ENCODE measurements around the gene GDPD5.

The GDPD5 gene

GRCh38 chr11:75508051-75508561 is 17.6 kb downstream of the GDPD5 start:
- H3F3A ChIP-seq (ENCODE audit: insufficient read depth, low read length), result no peaks in the 10 kb centered on the region
- TF ChIP-seq EZH2 (IDR thresholded peaks at IDR 0.05; ENCODE audit: borderline replicate concordance, low read length) (no peak), CTCF (IDR thresholded peaks at IDR 0.05; ENCODE audit: low read length) (no peak)
- H3K4me3 ChIP-seq (ENCODE audit: low read depth, low read length, poor library complexity, severe bottlenecking), result no peak overlapping the region
- no peaks in the 10 kb centered on the region for H3K36me3 ChIP-seq (ENCODE audit: insufficient read depth, low read length)
- H4K20me1 ChIP-seq (ENCODE audit: insufficient read depth, low read length), result no peaks in the 10 kb centered on the region
- H3K4me1 ChIP-seq (ENCODE audit: insufficient read depth, low read length, severe bottlenecking), result peaks cover 13% of the 10 kb centered on the region
- no peak overlapping the region for H2AFZ ChIP-seq (ENCODE audit: low read length)
- no peak overlapping the region for H3K9ac ChIP-seq (ENCODE audit: low read length)
- H3K4me2 ChIP-seq (ENCODE audit: low read length), result no peak overlapping the region
- no peaks in the 10 kb centered on the region for H3K79me2 ChIP-seq (ENCODE audit: insufficient read depth, low read length)
- no peaks in the 10 kb centered on the region for H3K9me3 ChIP-seq (ENCODE audit: low read length)
- no peak overlapping the region for H3K27ac ChIP-seq (ENCODE audit: low read depth, low read length, poor library complexity, severe bottlenecking)
- H3K27me3 ChIP-seq (ENCODE audit: insufficient read depth, low read length), result no peaks in the 10 kb centered on the region; the same call in 1 of the 2 replicates
- H3K9me2 ChIP-seq (ENCODE audit: low read depth, low read length), result no peaks in the 10 kb centered on the region

- Histone ChIP-seq H3K4me2 (ENCODE audit: low read length) (no peak overlapping the region), H3K27me3 (ENCODE audit: insufficient read depth, low read length) (no peaks in the 10 kb centered on the region; the same call in 1 of the 2 replicates), H3K4me3 (ENCODE audit: low read depth, low read length, poor library complexity, severe bottlenecking) (no peak overlapping the region), H3K4me1 (ENCODE audit: insufficient read depth, low read length, severe bottlenecking) (peaks cover 13% of the 10 kb centered on the region), H3K9ac (ENCODE audit: low read length) (no peak overlapping the region), H3F3A (ENCODE audit: insufficient read depth, low read length) (no peaks in the 10 kb centered on the region), H3K9me3 (ENCODE audit: low read length) (no peaks in the 10 kb centered on the region), H3K9me2 (ENCODE audit: low read depth, low read length) (no peaks in the 10 kb centered on the region), H3K27ac (ENCODE audit: low read depth, low read length, poor library complexity, severe bottlenecking) (no peak overlapping the region), H3K79me2 (ENCODE audit: insufficient read depth, low read length) (no peaks in the 10 kb centered on the region), H4K20me1 (ENCODE audit: insufficient read depth, low read length) (no peaks in the 10 kb centered on the region), H2AFZ (ENCODE audit: low read length) (no peak overlapping the region), H3K36me3 (ENCODE audit: insufficient read depth, low read length) (no peaks in the 10 kb centered on the region)
- no peak for TF ChIP-seq EZH2 (IDR thresholded peaks at IDR 0.05; ENCODE audit: borderline replicate concordance, low read length)
- TF ChIP-seq CTCF (IDR thresholded peaks at IDR 0.05; ENCODE audit: low read length), result no peak
These were observed 18.2 kb downstream of the GDPD5 start for GRCh38 chr11:75507571-75507970.

GRCh38 chr11:75506827-75507226 is 18.9 kb downstream of the GDPD5 start:
- H3K9me3 ChIP-seq (ENCODE audit: low read length), result no peaks in the 10 kb centered on the region
- H3K79me2 ChIP-seq (ENCODE audit: insufficient read depth, low read length), result no peaks in the 10 kb centered on the region
- no peak overlapping the region for H3K4me3 ChIP-seq (ENCODE audit: low read depth, low read length, poor library complexity, severe bottlenecking)
- no peak overlapping the region for H3K27ac ChIP-seq (ENCODE audit: low read depth, low read length, poor library complexity, severe bottlenecking)
- no peaks in the 10 kb centered on the region for H3F3A ChIP-seq (ENCODE audit: insufficient read depth, low read length)
- no peaks in the 10 kb centered on the region for H3K36me3 ChIP-seq (ENCODE audit: insufficient read depth, low read length)
- no peak overlapping the region for H3K4me2 ChIP-seq (ENCODE audit: low read length)
- no peaks in the 10 kb centered on the region for H4K20me1 ChIP-seq (ENCODE audit: insufficient read depth, low read length)
- no peaks in the 10 kb centered on the region; the same call in 1 of the 2 replicates for H3K27me3 ChIP-seq (ENCODE audit: insufficient read depth, low read length)
- H3K9me2 ChIP-seq (ENCODE audit: low read depth, low read length), result no peaks in the 10 kb centered on the region
- no peak overlapping the region for H3K9ac ChIP-seq (ENCODE audit: low read length)
- no peak for TF ChIP-seq EZH2 (IDR thresholded peaks at IDR 0.05; ENCODE audit: borderline replicate concordance, low read length)
- no peak for TF ChIP-seq CTCF (IDR thresholded peaks at IDR 0.05; ENCODE audit: low read length)
- H3K4me1 ChIP-seq (ENCODE audit: insufficient read depth, low read length, severe bottlenecking), result peaks cover 13% of the 10 kb centered on the region
- no peak overlapping the region for H2AFZ ChIP-seq (ENCODE audit: low read length)
